Thoracic aorta (tissue), 2 donors: Measurements from ENCODE around the gene TMC8. TPM values are rescaled to one million over a fixed set of nuclear protein-coding genes. Genes with fewer than 3 reads are reported as not detected.

Experiments
- ATAC-seq: fragments of 150-250 bp; one replicate; pipeline ENCODE4 v1.8.0; 2017; ENCODE audit warnings: low read depth; ENCODE audit not compliant: insufficient number of reproducible peaks, low FRiP score
- DNase-seq: peaks from one replicate; pipeline ENCODE4 v3.0.0-alpha.2; 2020; ENCODE audit warnings: low spot score
- H3K27ac ChIP-seq, 2 donors: fragments of 200-600 bp; sonication (generic); 1 replicate in 1 of 2; 2 replicates in 1 of 2; pipeline ENCODE4 v1.5.1; 2016; ENCODE audit warnings: mild to moderate bottlenecking in 2 of 2, moderate library complexity in 2 of 2
- H3K27me3 ChIP-seq: fragments of 200-600 bp; sonication (generic); replicated peaks from 2 replicates; pipeline ENCODE4 v1.6.0; 2016; ENCODE audit warnings: mild to moderate bottlenecking; ENCODE audit not compliant: insufficient read depth
- H3K36me3 ChIP-seq: fragments of 200-600 bp; sonication (generic); one replicate; pipeline ENCODE4 v1.5.1; 2016
- H3K4me1 ChIP-seq, 2 donors: fragments of 200-600 bp; sonication (generic); 1 replicate in 1 of 2; 2 replicates in 1 of 2; pipeline versions ENCODE4 v1.5.1 to v1.6.0; 2016; ENCODE audit warnings: low read depth in 2 of 2, mild to moderate bottlenecking in 1 of 2; ENCODE audit not compliant: control insufficient read depth in 1 of 2
- H3K4me3 ChIP-seq: fragments of 200-600 bp; sonication (generic); 2 replicates; pipeline ENCODE4 v1.5.1; 2016; ENCODE audit warnings: mild to moderate bottlenecking
- H3K9me3 ChIP-seq: fragments of 200-600 bp; sonication (generic); 2 replicates; pipeline ENCODE4 v1.5.1; 2016
- CTCF ChIP-seq: fragments of 200-600 bp; sonication (generic); IDR thresholded peaks from one replicate; pipeline ENCODE4 v1.5.1; 2019; ENCODE audit warnings: antibody characterized with exemption
- total RNA-seq, 2 donors: library from RNA; depleted of rRNA; stranded (reverse); fragments of >200 nt; gene quantifications; one replicate each; pipeline versions ENCODE4 v1.1.0 to v1.2.3, GENCODE V29; 2016

Gene TMC8
- total RNA-seq, 2 donors from 2014 or later: 5.6 to 9.3 TPM

- ATAC-seq: no peak
- H3K4me3 ChIP-seq: no peak overlapping the region
- no peaks in the 10 kb centered on the region for H3K4me1 ChIP-seq
- peaks cover 57% of the 10 kb centered on the region for H3K36me3 ChIP-seq
- H3K27me3 ChIP-seq: no peaks in the 10 kb centered on the region
- TF ChIP-seq CTCF: no peak
- no peak overlapping the region for H3K27ac ChIP-seq
- no peaks in the 10 kb centered on the region for H3K9me3 ChIP-seq
- DNase-seq: no peak
Measured at GRCh38 chr17:78088529-78088928, 42.0 kb upstream of the TMC8 start.

GRCh38 chr17:78089576-78090281 is 40.8 kb upstream of the TMC8 start:
- H3K9me3 ChIP-seq: no peaks in the 10 kb centered on the region
- no peaks in the 10 kb centered on the region for H3K4me1 ChIP-seq
- H3K27ac ChIP-seq: no peak overlapping the region
- no peak overlapping the region for H3K4me3 ChIP-seq
- ATAC-seq: peak; percentile 10
- no peak for TF ChIP-seq CTCF
- no peak for DNase-seq
- peaks cover 69% of the 10 kb centered on the region for H3K36me3 ChIP-seq
- no peaks in the 10 kb centered on the region for H3K27me3 ChIP-seq

- Histone ChIP-seq H3K27me3 (no peaks in the 10 kb centered on the region), H3K36me3 (peaks cover 75% of the 10 kb centered on the region), H3K27ac (no peak overlapping the region), H3K4me3 (no peak overlapping the region), H3K9me3 (no peaks in the 10 kb centered on the region), H3K4me1 (no peaks in the 10 kb centered on the region)
- DNase-seq: no peak
- no peak for TF ChIP-seq CTCF
- ATAC-seq: no peak
Measured at GRCh38 chr17:78092794-78093324, 37.7 kb upstream of the TMC8 start.

- Histone ChIP-seq H3K4me1 (no peaks in the 10 kb centered on the region), H3K36me3 (peaks cover 86% of the 10 kb centered on the region), H3K4me3 (no peak overlapping the region), H3K27ac (no peak overlapping the region), H3K9me3 (no peaks in the 10 kb centered on the region), H3K27me3 (no peaks in the 10 kb centered on the region)
- no peak for DNase-seq
- no peak for ATAC-seq
- TF ChIP-seq CTCF: no peak
Measured at GRCh38 chr17:78095035-78095434, 35.5 kb upstream of the TMC8 start.

GRCh38 chr17:78096093-78096492 is 34.5 kb upstream of the TMC8 start:
- Histone ChIP-seq H3K36me3 (peaks cover 76% of the 10 kb centered on the region), H3K9me3 (no peaks in the 10 kb centered on the region), H3K27me3 (no peaks in the 10 kb centered on the region), H3K4me3 (no peak overlapping the region), H3K4me1 (no peaks in the 10 kb centered on the region), H3K27ac (no peak overlapping the region)
- TF ChIP-seq CTCF: no peak
- DNase-seq (no peak), ATAC-seq (no peak)
